ENCODE measurements around the gene PPP1R7. TPM values are rescaled to one million over a fixed set of nuclear protein-coding genes. Genes with fewer than 3 reads are reported as not detected.

PPP1R7 gene
- total RNA-seq, 4 donors from 2014 or later, result 37.8 to 104 (median 44.4) TPM

GRCh38 chr2:241211276-241211675 lies 61.0 kb downstream of the PPP1R7 start:
- Histone ChIP-seq H3K9me3 (no peaks in the 10 kb centered on the region), H3K27ac (no peak overlapping the region), H3K36me3 (no peaks in the 10 kb centered on the region), H3K4me1 (no peaks in the 10 kb centered on the region), H3K4me3 (no peak overlapping the region), H3K27me3 (no peaks in the 10 kb centered on the region)
- DNase-seq (ENCODE audit: low spot score in 2 of 2), result no peak
- 20% methylated on average over 2 of the region's 2 CpGs for WGBS
- TF ChIP-seq EP300 (IDR thresholded peaks at IDR 0.05) (no peak), POLR2AphosphoS5 (IDR thresholded peaks at IDR 0.05) (no peak), POLR2A (IDR thresholded peaks at IDR 0.05) (no peak), CTCF (IDR thresholded peaks at IDR 0.05) (no peak)

DNA sequence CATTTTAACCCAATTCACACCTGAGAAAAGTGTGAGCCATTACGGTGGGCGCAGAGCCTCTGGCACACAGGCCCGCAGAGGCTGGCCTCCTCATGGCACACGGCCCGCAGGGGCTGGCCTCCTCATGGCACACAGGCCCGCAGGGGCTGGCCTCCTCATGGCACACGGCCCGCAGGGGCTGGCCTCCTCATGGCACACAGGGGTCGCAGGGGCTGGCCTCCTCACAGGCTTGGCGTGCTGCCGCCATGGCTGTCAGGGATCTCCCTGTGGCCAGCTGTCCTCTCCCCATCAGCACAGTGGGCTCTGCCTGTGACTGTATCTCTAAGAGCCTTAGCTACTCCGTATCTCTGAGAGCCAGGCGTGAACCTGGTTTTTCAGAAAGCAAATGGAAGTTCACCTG lies 62.8 kb downstream of the PPP1R7 start:
- 68% methylated on average over 7 of the region's 13 CpGs for WGBS
- no peak for DNase-seq (ENCODE audit: low spot score in 2 of 2)
- no peaks in the 10 kb centered on the region for H3K9me3 ChIP-seq
- H3K4me1 ChIP-seq, result peaks cover 3% of the 10 kb centered on the region
- H3K27ac ChIP-seq, result no peak overlapping the region
- H3K36me3 ChIP-seq, result no peaks in the 10 kb centered on the region
- H3K4me3 ChIP-seq, result no peak overlapping the region
- TF ChIP-seq POLR2A (IDR thresholded peaks at IDR 0.05) (no peak), EP300 (IDR thresholded peaks at IDR 0.05) (no peak), CTCF (IDR thresholded peaks at IDR 0.05) (no peak), POLR2AphosphoS5 (IDR thresholded peaks at IDR 0.05) (no peak)
- H3K27me3 ChIP-seq, result no peaks in the 10 kb centered on the region

GRCh38 chr2:241213567-241213966 lies 63.3 kb downstream of the PPP1R7 start:
- H3K27ac ChIP-seq, result no peak overlapping the region
- H3K4me3 ChIP-seq, result no peak overlapping the region
- 58% methylated on average over 7 of the region's 7 CpGs for WGBS
- peaks cover 8% of the 10 kb centered on the region for H3K4me1 ChIP-seq
- DNase-seq (ENCODE audit: low spot score in 2 of 2), result no peak
- no peak for TF ChIP-seq POLR2A (IDR thresholded peaks at IDR 0.05)
- no peak for TF ChIP-seq EP300 (IDR thresholded peaks at IDR 0.05)
- TF ChIP-seq POLR2AphosphoS5 (IDR thresholded peaks at IDR 0.05), result no peak
- TF ChIP-seq CTCF (IDR thresholded peaks at IDR 0.05), result no peak
- H3K36me3 ChIP-seq, result no peaks in the 10 kb centered on the region
- H3K27me3 ChIP-seq, result no peaks in the 10 kb centered on the region
- no peaks in the 10 kb centered on the region for H3K9me3 ChIP-seq

DNA sequence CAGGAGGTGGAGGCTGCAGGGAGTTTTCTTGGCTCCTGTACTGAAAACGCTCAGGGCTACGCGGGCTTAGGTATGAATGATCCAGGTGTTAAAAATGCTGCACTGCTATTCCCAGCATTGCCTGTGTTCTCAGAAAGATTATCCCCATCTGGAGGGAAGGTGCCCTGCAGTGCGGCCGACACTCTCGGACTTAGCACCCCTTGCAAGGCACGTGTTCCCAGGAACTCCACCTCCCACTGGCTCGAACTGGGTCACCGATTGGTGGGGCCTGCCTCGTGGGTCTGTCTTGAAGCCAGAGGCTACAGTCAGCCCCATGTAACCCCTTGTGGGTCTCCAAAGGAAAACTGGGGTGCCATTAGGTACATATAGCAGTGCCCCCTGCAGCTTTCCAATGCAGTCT lies 63.9 kb downstream of the PPP1R7 start:
- no peak overlapping the region for H3K27ac ChIP-seq
- WGBS, result 17% methylated on average over 3 of the region's 10 CpGs
- no peak for DNase-seq (ENCODE audit: low spot score in 2 of 2)
- no peaks in the 10 kb centered on the region for H3K9me3 ChIP-seq
- H3K4me1 ChIP-seq, result peaks cover 15% of the 10 kb centered on the region
- no peaks in the 10 kb centered on the region for H3K27me3 ChIP-seq
- H3K36me3 ChIP-seq, result no peaks in the 10 kb centered on the region
- TF ChIP-seq POLR2AphosphoS5 (IDR thresholded peaks at IDR 0.05) (no peak), CTCF (IDR thresholded peaks at IDR 0.05) (no peak), POLR2A (IDR thresholded peaks at IDR 0.05) (no peak), EP300 (IDR thresholded peaks at IDR 0.05) (no peak)
- H3K4me3 ChIP-seq, result no peak overlapping the region

DNA sequence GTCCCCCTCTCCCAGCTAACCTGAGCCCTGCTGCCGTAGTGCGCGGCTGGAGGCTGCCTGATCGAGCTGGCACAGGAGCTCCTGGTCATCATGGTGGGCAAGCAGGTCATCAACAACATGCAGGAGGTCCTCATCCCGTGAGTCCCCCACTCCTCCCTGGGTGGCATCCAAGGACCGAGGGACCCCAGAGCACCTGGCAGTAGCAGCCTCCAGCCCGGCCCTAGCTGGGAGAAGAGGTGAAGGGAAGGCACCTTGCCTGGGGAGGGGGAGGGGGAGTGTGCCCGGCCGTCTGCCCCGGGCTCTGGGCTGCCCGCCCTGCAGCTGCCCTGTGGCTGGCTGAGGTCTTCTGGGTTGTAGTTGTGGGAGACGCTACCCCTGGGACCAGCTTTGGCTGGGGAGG lies 64.5 kb downstream of the PPP1R7 start:
- peaks cover 16% of the 10 kb centered on the region for H3K4me1 ChIP-seq
- no peak overlapping the region for H3K4me3 ChIP-seq
- no peaks in the 10 kb centered on the region for H3K27me3 ChIP-seq
- H3K36me3 ChIP-seq, result no peaks in the 10 kb centered on the region
- DNase-seq (ENCODE audit: low spot score in 2 of 2), result no peak
- 75% methylated on average over 7 of the region's 12 CpGs for WGBS
- no peak overlapping the region for H3K27ac ChIP-seq
- H3K9me3 ChIP-seq, result no peaks in the 10 kb centered on the region
- no peak for TF ChIP-seq EP300 (IDR thresholded peaks at IDR 0.05)
- TF ChIP-seq CTCF (IDR thresholded peaks at IDR 0.05), result no peak
- TF ChIP-seq POLR2AphosphoS5 (IDR thresholded peaks at IDR 0.05), result no peak
- no peak for TF ChIP-seq POLR2A (IDR thresholded peaks at IDR 0.05)
